ENCODE measurements around the gene LSM7. TPM values are rescaled to one million over a fixed set of nuclear protein-coding genes. Genes with fewer than 3 reads are reported as not detected.

The LSM7 gene
- total and polyA plus RNA-seq, 2 experiments from 2014 or later, result 299 to 409 TPM

DNA sequence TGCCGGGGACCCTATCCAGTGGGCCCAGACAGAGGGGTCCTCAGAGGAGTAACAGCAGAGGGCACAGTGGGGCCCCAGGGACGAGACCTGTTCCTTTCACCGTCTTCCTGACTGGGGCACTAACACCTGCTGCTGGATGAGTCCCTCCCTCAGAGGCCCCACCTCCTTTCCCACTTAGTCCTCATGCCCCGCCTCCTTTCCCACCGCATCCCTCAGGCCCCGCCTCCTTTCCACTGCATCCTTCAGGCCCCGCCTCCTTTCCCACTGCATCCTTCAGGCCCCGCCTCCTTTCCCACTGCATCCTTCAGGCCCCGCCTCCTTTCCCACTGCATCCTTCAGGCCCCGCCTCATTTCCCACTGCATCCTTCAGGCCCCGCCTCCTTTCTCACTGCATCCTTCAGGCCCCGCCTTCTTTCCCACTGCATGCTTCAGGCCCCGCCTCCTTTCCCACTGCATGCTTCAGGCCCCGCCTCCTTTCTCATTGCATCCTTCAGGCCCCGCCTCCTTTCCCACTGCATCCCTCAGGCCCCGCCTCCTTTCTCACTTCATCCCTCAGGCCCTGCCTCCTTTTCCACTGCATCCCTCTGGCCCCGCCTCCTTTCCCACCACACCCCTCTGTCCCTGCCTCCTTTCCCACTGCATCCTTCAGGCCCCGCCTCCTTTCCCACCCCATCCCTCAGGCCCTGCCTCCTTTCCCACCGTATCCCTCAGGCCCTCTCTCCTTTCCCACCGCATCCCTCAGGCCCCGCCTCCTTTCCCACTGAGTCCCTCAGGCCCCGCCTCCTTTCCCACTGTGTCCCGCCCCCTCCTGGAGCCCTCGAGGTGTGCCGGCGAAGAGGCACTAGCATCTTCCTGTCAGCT, 6.8 kb upstream of the LSM7 start:
- Histone ChIP-seq H3K4me1 (ENCODE audit: insufficient read depth) (peaks cover 10% of the 10 kb centered on the region), H3K79me2 (replicated peaks; ENCODE audit: insufficient read depth) (peaks cover 47% of the 10 kb centered on the region), H3K4me3 (no peak overlapping the region), H3K27ac (ENCODE audit: low read depth) (0 out of 2 replicates have a peak overlapping the region, but pooled peaks have one; percentile 39), H3K9me2 (ENCODE audit: insufficient read depth) (no peaks in the 10 kb centered on the region; the same call in 1 of the 2 replicates), H3K27me3 (ENCODE audit: insufficient read depth) (no peaks in the 10 kb centered on the region), H2AFZ (no peak overlapping the region), H3F3A (replicated peaks; ENCODE audit: low read depth) (peaks cover 24% of the 10 kb centered on the region), H3K36me3 (ENCODE audit: insufficient read depth) (no peaks in the 10 kb centered on the region), H4K20me1 (replicated peaks; ENCODE audit: insufficient read depth) (peaks cover 9% of the 10 kb centered on the region), H3K4me2 (no peak overlapping the region)
- Mint-ChIP-seq H3K27ac (no peak overlapping the region), H3K36me3 (ENCODE audit: low read depth) (peaks cover 24% of the 10 kb centered on the region), H3K27me3 (ENCODE audit: insufficient read depth, low read depth, poor library complexity) (peaks cover 20% of the 10 kb centered on the region), H3K9me3 (peaks cover 13% of the 10 kb centered on the region), H3K4me3 (no peak overlapping the region), H3K4me1 (peaks cover 32% of the 10 kb centered on the region)
- TF ChIP-seq, protein P1, sequence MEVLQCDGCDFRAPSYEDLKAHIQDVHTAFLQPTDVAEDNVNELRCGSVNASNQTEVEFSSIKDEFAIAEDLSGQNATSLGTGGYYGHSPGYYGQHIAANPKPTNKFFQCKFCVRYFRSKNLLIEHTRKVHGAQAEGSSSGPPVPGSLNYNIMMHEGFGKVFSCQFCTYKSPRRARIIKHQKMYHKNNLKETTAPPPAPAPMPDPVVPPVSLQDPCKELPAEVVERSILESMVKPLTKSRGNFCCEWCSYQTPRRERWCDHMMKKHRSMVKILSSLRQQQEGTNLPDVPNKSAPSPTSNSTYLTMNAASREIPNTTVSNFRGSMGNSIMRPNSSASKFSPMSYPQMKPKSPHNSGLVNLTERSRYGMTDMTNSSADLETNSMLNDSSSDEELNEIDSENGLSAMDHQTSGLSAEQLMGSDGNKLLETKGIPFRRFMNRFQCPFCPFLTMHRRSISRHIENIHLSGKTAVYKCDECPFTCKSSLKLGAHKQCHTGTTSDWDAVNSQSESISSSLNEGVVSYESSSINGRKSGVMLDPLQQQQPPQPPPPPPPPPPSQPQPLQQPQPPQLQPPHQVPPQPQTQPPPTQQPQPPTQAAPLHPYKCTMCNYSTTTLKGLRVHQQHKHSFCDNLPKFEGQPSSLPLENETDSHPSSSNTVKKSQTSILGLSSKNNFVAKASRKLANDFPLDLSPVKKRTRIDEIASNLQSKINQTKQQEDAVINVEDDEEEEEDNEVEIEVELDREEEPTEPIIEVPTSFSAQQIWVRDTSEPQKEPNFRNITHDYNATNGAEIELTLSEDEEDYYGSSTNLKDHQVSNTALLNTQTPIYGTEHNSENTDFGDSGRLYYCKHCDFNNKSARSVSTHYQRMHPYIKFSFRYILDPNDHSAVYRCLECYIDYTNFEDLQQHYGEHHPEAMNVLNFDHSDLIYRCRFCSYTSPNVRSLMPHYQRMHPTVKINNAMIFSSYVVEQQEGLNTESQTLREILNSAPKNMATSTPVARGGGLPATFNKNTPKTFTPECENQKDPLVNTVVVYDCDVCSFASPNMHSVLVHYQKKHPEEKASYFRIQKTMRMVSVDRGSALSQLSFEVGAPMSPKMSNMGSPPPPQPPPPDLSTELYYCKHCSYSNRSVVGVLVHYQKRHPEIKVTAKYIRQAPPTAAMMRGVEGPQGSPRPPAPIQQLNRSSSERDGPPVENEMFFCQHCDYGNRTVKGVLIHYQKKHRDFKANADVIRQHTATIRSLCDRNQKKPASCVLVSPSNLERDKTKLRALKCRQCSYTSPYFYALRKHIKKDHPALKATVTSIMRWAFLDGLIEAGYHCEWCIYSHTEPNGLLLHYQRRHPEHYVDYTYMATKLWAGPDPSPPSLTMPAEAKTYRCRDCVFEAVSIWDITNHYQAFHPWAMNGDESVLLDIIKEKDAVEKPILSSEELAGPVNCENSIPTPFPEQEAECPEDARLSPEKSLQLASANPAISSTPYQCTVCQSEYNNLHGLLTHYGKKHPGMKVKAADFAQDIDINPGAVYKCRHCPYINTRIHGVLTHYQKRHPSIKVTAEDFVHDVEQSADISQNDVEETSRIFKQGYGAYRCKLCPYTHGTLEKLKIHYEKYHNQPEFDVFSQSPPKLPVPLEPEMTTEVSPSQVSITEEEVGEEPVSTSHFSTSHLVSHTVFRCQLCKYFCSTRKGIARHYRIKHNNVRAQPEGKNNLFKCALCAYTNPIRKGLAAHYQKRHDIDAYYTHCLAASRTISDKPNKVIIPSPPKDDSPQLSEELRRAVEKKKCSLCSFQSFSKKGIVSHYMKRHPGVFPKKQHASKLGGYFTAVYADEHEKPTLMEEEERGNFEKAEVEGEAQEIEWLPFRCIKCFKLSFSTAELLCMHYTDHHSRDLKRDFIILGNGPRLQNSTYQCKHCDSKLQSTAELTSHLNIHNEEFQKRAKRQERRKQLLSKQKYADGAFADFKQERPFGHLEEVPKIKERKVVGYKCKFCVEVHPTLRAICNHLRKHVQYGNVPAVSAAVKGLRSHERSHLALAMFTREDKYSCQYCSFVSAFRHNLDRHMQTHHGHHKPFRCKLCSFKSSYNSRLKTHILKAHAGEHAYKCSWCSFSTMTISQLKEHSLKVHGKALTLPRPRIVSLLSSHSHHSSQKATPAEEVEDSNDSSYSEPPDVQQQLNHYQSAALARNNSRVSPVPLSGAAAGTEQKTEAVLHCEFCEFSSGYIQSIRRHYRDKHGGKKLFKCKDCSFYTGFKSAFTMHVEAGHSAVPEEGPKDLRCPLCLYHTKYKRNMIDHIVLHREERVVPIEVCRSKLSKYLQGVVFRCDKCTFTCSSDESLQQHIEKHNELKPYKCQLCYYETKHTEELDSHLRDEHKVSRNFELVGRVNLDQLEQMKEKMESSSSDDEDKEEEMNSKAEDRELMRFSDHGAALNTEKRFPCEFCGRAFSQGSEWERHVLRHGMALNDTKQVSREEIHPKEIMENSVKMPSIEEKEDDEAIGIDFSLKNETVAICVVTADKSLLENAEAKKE (CRISPR knock-in tag; IDR thresholded peaks at IDR 0.05), result no peak
- TF ChIP-seq, protein P2, sequence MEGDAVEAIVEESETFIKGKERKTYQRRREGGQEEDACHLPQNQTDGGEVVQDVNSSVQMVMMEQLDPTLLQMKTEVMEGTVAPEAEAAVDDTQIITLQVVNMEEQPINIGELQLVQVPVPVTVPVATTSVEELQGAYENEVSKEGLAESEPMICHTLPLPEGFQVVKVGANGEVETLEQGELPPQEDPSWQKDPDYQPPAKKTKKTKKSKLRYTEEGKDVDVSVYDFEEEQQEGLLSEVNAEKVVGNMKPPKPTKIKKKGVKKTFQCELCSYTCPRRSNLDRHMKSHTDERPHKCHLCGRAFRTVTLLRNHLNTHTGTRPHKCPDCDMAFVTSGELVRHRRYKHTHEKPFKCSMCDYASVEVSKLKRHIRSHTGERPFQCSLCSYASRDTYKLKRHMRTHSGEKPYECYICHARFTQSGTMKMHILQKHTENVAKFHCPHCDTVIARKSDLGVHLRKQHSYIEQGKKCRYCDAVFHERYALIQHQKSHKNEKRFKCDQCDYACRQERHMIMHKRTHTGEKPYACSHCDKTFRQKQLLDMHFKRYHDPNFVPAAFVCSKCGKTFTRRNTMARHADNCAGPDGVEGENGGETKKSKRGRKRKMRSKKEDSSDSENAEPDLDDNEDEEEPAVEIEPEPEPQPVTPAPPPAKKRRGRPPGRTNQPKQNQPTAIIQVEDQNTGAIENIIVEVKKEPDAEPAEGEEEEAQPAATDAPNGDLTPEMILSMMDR (conservative IDR thresholded peaks at IDR 0.05; ENCODE audit: low read depth in 2 of 2), result no peak
- TF ChIP-seq, protein P3, sequence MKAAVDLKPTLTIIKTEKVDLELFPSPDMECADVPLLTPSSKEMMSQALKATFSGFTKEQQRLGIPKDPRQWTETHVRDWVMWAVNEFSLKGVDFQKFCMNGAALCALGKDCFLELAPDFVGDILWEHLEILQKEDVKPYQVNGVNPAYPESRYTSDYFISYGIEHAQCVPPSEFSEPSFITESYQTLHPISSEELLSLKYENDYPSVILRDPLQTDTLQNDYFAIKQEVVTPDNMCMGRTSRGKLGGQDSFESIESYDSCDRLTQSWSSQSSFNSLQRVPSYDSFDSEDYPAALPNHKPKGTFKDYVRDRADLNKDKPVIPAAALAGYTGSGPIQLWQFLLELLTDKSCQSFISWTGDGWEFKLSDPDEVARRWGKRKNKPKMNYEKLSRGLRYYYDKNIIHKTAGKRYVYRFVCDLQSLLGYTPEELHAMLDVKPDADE (IDR thresholded peaks at IDR 0.05), result no peak
- TF ChIP-seq STAT1 (IDR thresholded peaks at IDR 0.05; ENCODE audit: unreplicated experiment) (no peak), NANOG (IDR thresholded peaks at IDR 0.05; ENCODE audit: borderline replicate concordance) (no peak), EZH2 (IDR thresholded peaks at IDR 0.05; ENCODE audit: low read depth, unreplicated experiment) (no peak), ZNF114 (CRISPR knock-in tag; IDR thresholded peaks at IDR 0.05) (no peak), EZH2phosphoT487 (IDR thresholded peaks at IDR 0.05; ENCODE audit: unreplicated experiment) (no peak), JUNB (IDR thresholded peaks at IDR 0.05; ENCODE audit: unreplicated experiment) (no peak)
- DNase-seq (ENCODE audit: low spot score) (no peak), ATAC-seq (no peak)

Data from GM23338 (cell line).